OCI-LY3 (cell line): Measurements from ENCODE around the gene NBEAL2.

Experiments used
- EZH2phosphoT487 ChIP-seq: fragments of 200-600 bp; shearing (Covaris generic); IDR thresholded peaks from 2 replicates; pipeline ENCODE4 v1.6.1; 2018; ENCODE audit warnings: antibody characterized with exemption, mixed run types, low read depth
- TF ChIP-seq, protein P1 (sequence below): fragments of 200-600, 300-600 bp; sonication (generic); IDR thresholded peaks from 2 replicates; pipeline ENCODE4 v1.5.1; 2014; ENCODE audit warnings: antibody characterized with exemption, low read length, low read depth

DNA sequence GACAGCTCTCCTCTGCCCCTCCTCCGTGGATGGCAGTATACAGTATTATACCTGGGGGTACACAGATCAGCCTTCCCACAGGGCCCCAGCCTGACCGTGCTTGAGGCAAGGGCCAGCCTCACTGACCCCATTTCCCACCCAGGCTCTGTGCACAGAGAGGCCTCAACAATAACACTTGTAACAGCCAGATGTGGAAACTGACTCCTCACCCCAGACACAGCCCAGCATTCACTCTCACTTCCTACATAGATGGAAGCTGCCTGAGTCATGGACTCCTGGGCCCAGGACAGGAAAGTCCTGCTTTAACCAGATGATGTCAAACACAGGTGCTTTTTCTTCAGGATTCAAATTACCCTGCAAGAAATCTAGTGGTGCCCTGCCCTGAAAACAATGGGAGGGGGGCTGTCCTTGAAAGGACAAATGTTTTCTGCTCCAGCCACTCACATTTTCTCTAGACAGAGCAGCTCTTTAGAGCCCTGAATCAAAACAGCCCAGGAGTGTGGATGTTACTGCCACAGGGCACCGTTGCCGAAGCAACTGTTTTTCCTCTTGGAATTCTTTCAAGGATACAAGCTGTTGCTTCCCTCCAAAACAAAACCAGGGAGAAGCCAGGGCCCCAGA is 19.3 kb upstream of the NBEAL2 start:
- TF ChIP-seq, protein P1, sequence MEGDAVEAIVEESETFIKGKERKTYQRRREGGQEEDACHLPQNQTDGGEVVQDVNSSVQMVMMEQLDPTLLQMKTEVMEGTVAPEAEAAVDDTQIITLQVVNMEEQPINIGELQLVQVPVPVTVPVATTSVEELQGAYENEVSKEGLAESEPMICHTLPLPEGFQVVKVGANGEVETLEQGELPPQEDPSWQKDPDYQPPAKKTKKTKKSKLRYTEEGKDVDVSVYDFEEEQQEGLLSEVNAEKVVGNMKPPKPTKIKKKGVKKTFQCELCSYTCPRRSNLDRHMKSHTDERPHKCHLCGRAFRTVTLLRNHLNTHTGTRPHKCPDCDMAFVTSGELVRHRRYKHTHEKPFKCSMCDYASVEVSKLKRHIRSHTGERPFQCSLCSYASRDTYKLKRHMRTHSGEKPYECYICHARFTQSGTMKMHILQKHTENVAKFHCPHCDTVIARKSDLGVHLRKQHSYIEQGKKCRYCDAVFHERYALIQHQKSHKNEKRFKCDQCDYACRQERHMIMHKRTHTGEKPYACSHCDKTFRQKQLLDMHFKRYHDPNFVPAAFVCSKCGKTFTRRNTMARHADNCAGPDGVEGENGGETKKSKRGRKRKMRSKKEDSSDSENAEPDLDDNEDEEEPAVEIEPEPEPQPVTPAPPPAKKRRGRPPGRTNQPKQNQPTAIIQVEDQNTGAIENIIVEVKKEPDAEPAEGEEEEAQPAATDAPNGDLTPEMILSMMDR = no peak
- no peak for TF ChIP-seq EZH2phosphoT487
